HUDEP-2 (cell line): ENCODE results near the gene DDR1.

Source experiments
- DNase-seq, 76 experiments: peaks; one replicate each; lab custom pipeline; 2025; ENCODE audit not compliant: unreplicated experiment in 76 of 76; lab: John Stamatoyannopoulos, UW

The DDR1 gene

DNA sequence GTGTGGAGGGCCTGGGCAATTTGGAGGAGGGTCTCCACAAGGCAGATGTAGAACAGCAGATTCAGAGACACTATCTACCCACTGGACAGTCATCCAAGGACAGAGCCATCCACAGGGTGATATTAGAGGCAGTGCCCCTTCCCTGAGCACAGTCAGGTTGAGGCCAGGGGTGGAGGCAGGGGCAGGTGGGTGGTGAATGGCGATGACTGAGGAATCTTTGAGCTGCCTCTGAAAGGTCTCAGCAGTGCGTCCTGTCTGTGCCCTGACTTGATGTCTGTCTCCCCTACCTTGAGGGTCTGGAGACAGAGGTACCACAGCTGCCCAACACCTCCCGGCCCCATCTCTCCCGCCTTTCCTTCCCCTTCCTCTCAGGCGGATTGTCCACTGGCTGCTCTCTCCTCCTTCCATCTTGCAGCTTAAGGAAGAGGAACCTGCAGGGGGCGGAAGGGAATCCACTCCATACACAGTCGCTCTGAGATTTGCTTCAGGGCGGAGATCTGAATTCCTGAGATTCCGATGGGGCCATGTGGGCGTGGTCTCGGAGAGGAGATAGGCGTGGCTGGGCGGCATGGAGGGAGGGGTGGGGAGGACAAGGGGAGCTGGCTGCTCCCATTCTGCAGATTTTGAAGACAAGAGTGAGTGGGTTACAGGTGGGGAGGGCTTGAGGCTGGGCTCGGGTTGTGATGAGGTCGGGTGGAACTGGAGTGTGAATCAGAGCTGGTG lies 58.2 kb downstream of the DDR1 start:
- DNase-seq, result peak in 14 of 76 experiments; percentile 3 to 40 (median 15)

- no peak for DNase-seq
These were observed 59.7 kb downstream of the DDR1 start for GRCh38 chr6:30944051-30944450.

- no peak for DNase-seq
These were observed 61.0 kb downstream of the DDR1 start for GRCh38 chr6:30945281-30945680.

DNA sequence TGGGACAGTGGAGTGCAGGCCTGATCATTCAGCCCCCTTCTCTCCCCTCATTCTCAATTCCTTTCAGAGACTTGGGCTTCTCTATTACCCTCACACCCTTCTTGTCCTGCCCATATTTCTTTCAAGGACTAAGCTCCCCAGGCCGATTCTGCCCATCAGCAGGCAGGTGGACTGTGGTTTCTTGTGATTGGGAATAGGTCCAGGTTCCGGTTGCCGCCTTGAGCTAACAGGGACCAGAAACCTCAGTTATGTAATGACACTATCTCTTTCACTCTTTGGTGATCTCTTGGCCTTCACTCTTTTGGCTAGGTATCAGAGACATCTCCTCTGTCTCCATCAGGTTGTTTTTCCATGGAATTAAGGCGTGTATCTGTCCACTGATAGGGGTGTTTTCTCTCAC lies 62.9 kb downstream of the DDR1 start:
- DNase-seq, result no peak

DNA sequence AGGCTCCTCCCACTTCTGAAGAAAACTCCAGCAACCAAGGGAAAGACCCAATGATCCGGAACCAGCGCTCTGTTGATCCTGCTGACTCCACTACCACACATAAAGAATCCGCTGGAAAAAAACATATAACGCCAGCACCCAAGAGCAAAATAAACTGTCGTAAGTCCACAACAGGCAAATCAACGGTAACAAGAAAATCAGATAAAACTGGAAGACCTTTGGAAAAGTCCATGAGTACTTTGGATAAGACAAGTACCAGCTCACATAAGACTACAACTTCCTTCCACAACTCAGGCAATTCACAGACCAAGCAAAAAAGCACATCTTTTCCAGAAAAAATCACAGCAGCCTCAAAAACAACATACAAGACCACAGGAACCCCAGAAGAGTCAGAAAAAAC lies 64.5 kb downstream of the DDR1 start:
- DNase-seq, result no peak
